ENCODE data around the gene MAP3K5. TPM values are rescaled to one million over a fixed set of nuclear protein-coding genes. Genes with fewer than 3 reads are reported as not detected.

MAP3K5 gene
- polyA plus RNA-seq, 3 donors = 9.6 to 12.0 (median 11.1) TPM

GRCh38 chr6:136640132-136640915 lies 152.0 kb downstream of the MAP3K5 start:
- Mint-ChIP-seq H3K9me3 (no peaks in the 10 kb centered on the region), H3K4me3 (no peak overlapping the region), H3K4me1 (no peaks in the 10 kb centered on the region), H3K36me3 (peaks cover 40 to 47% of the 10 kb centered on the region in 2 donors), H3K27ac (no peak overlapping the region), H3K27me3 (ENCODE audit: low read depth in 3 of 3) (no peaks in the 10 kb centered on the region)
- H3K4me2 ChIP-seq (replicated peaks; ENCODE audit: extremely low read depth, low read length, poor library complexity, severe bottlenecking) = no peak overlapping the region
- H3K27ac ChIP-seq (ENCODE audit: low read depth in 1 of 2, low read length in 2 of 2) = peak overlapping the region in 1 of 2 donors; percentile 23
- H3K79me2 ChIP-seq (ENCODE audit: insufficient read depth, low read length) = no peaks in the 10 kb centered on the region
- intact Hi-C loops (cut with micrococcal nuclease) = loop anchor here in 1 of 2 donors (10.0 kb wide), 1 partner anchor 56 kb away; no protein-coding TSS in a partner anchor
- H3K36me3 ChIP-seq (replicated peaks in 1 of 2; ENCODE audit: control insufficient read depth in 1 of 2, insufficient read depth in 2 of 2, low read length in 2 of 2) = peaks cover 56 to 72% of the 10 kb centered on the region in 2 donors
- WGBS (ENCODE audit: insufficient coverage) = 94% methylated on average over 3 of the region's 5 CpGs
- H3K4me3 ChIP-seq (replicated peaks in 1 of 3; ENCODE audit: low read depth in 2 of 3, low read length in 3 of 3) = no peak overlapping the region
- H2AFZ ChIP-seq (ENCODE audit: insufficient read depth, low read depth, low read length, poor library complexity, severe bottlenecking) = no peak overlapping the region
- H3K4me1 ChIP-seq (ENCODE audit: control insufficient read depth in 1 of 2, insufficient read depth in 2 of 2, low read length in 2 of 2) = no peaks in the 10 kb centered on the region
- TF ChIP-seq, protein P1, sequence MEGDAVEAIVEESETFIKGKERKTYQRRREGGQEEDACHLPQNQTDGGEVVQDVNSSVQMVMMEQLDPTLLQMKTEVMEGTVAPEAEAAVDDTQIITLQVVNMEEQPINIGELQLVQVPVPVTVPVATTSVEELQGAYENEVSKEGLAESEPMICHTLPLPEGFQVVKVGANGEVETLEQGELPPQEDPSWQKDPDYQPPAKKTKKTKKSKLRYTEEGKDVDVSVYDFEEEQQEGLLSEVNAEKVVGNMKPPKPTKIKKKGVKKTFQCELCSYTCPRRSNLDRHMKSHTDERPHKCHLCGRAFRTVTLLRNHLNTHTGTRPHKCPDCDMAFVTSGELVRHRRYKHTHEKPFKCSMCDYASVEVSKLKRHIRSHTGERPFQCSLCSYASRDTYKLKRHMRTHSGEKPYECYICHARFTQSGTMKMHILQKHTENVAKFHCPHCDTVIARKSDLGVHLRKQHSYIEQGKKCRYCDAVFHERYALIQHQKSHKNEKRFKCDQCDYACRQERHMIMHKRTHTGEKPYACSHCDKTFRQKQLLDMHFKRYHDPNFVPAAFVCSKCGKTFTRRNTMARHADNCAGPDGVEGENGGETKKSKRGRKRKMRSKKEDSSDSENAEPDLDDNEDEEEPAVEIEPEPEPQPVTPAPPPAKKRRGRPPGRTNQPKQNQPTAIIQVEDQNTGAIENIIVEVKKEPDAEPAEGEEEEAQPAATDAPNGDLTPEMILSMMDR (IDR thresholded peaks at IDR 0.05) = no peak
- H3K9me3 ChIP-seq (replicated peaks in 1 of 2; ENCODE audit: control insufficient read depth in 1 of 2, insufficient read depth in 1 of 2, low read length in 2 of 2) = no peaks in the 10 kb centered on the region
- H3K9ac ChIP-seq (ENCODE audit: insufficient read depth, low read length, poor library complexity, severe bottlenecking) = no peak overlapping the region
- H4K20me1 ChIP-seq (ENCODE audit: insufficient read depth, low read length) = peaks cover 12% of the 10 kb centered on the region
- DNase-seq = no peak
- no peaks in the 10 kb centered on the region for H3K27me3 ChIP-seq (ENCODE audit: control insufficient read depth in 2 of 2, insufficient read depth in 2 of 2, low read length in 2 of 2)

DNA sequence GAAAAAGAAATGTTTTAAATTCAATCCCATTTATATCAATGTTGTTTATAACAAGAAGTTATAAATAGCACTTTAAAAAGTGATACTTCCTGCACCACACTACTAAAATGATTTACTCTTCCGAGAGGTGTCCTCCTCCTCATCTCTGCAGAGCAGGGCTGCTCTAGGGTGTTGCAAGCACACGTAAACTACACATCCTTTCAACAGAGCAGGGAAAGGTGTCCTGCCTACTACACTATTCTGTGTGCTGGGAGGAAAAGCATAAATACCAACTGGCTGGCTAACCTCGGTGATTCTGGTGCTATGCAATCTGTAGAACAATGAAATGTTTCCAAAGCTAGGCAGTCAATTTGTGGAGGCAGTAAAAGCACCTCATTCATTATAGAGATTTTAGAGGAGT lies 152.6 kb downstream of the MAP3K5 start:
- WGBS (ENCODE audit: insufficient coverage) = no CpG with 5 or more reads among the region's 3 CpGs
- Histone ChIP-seq H3K27ac (ENCODE audit: low read depth in 1 of 2, low read length in 2 of 2) (no peak overlapping the region), H3K4me1 (ENCODE audit: control insufficient read depth in 1 of 2, insufficient read depth in 2 of 2, low read length in 2 of 2) (no peaks in the 10 kb centered on the region), H3K4me2 (replicated peaks; ENCODE audit: extremely low read depth, low read length, poor library complexity, severe bottlenecking) (no peak overlapping the region), H3K9ac (ENCODE audit: insufficient read depth, low read length, poor library complexity, severe bottlenecking) (no peak overlapping the region), H2AFZ (ENCODE audit: insufficient read depth, low read depth, low read length, poor library complexity, severe bottlenecking) (no peak overlapping the region), H3K79me2 (ENCODE audit: insufficient read depth, low read length) (no peaks in the 10 kb centered on the region), H3K36me3 (replicated peaks in 1 of 2; ENCODE audit: control insufficient read depth in 1 of 2, insufficient read depth in 2 of 2, low read length in 2 of 2) (peaks cover 62 to 77% of the 10 kb centered on the region in 2 donors), H3K27me3 (ENCODE audit: control insufficient read depth in 2 of 2, insufficient read depth in 2 of 2, low read length in 2 of 2) (no peaks in the 10 kb centered on the region), H3K9me3 (replicated peaks in 1 of 2; ENCODE audit: control insufficient read depth in 1 of 2, insufficient read depth in 1 of 2, low read length in 2 of 2) (no peaks in the 10 kb centered on the region), H4K20me1 (ENCODE audit: insufficient read depth, low read length) (peaks cover 10% of the 10 kb centered on the region), H3K4me3 (replicated peaks in 1 of 3; ENCODE audit: low read depth in 2 of 3, low read length in 3 of 3) (no peak overlapping the region)
- TF ChIP-seq, protein P1 (IDR thresholded peaks at IDR 0.05) = no peak
- no peak overlapping the region for H3K4me3 Mint-ChIP-seq
- H3K4me1 Mint-ChIP-seq = no peaks in the 10 kb centered on the region
- intact Hi-C loops (cut with micrococcal nuclease) = loop anchor here in 1 of 2 donors (10.0 kb wide), 1 partner anchor 55 kb away; no protein-coding TSS in a partner anchor
- H3K27me3 Mint-ChIP-seq (ENCODE audit: low read depth in 3 of 3) = no peaks in the 10 kb centered on the region
- H3K36me3 Mint-ChIP-seq = peaks cover 44 to 49% of the 10 kb centered on the region in 2 donors
- DNase-seq = no peak
- H3K9me3 Mint-ChIP-seq = no peaks in the 10 kb centered on the region
- H3K27ac Mint-ChIP-seq = peak overlapping the region in 1 of 7 donors; percentile 25

All from CD14-positive monocyte (primary cell).